Left lung (tissue), 14 donors: ENCODE results near the gene OLFML2B. TPM values are rescaled to one million over a fixed set of nuclear protein-coding genes. Genes with fewer than 3 reads are reported as not detected.

Experiments
- ATAC-seq: fragments of 200-7000 bp; cut with Tn5 transposase; one replicate; pipeline ENCODE4 v1.9.1; 2020; ENCODE audit warnings: moderate library complexity
- DNase-seq, 4 donors: peaks; one replicate each; pipeline ENCODE4 v3.0.0-alpha.2; 2013 to 2020
- H3K27ac ChIP-seq, 2 donors: fragments of 200-600 bp; sonication (generic) in 1 of 2; one replicate each; pipeline versions ENCODE4 v1.5.0 to v1.8.0; 2020 to 2021
- H3K27me3 ChIP-seq, 2 donors: fragments of 200-600 bp; sonication (generic) in 1 of 2; one replicate each; pipeline versions ENCODE4 v1.5.0 to v1.8.0; 2020 to 2021
- H3K36me3 ChIP-seq, 2 donors: fragments of 200-600 bp; sonication (generic) in 1 of 2; one replicate each; pipeline versions ENCODE4 v1.5.0 to v1.8.0; 2020 to 2021
- H3K4me1 ChIP-seq, 2 donors: fragments of 200-600 bp; one replicate each; pipeline ENCODE4 v1.8.0; 2021
- H3K4me3 ChIP-seq, 2 donors: fragments of 200-600 bp; sonication (generic) in 1 of 2; one replicate each; pipeline versions ENCODE4 v1.5.0 to v1.8.0; 2020 to 2021; ENCODE audit warnings: mild to moderate bottlenecking in 1 of 2
- H3K9me3 ChIP-seq, 2 donors: fragments of 200-600 bp; sonication (generic) in 1 of 2; one replicate each; pipeline versions ENCODE4 v1.5.0 to v1.8.0; 2020 to 2021
- intact Hi-C, 2 donors: fragments of 100-400 bp; cut with DNase I; formaldehyde crosslinking; loops; one replicate each; pipeline versions ENCODE4 v1.11.2 to v1.14.2; 2022
- long read RNA-seq, 12 donors: library from polyadenylated mRNA in 2 of 12; unstranded in 2 of 12; transcript quantifications; one replicate each; pipeline ENCODE4 v2.0.0 and lab custom pipeline, GENCODE V29; 2019 to 2026
- polyA plus RNA-seq, 6 donors: library from polyadenylated mRNA; unstranded; fragments of 120-200 nt; gene quantifications; one replicate each; pipeline ENCODE4 v1.2.1, GENCODE V29; 2013; ENCODE audit not compliant: insufficient read length in 6 of 6
- total RNA-seq, 2 donors: library from RNA; stranded (reverse); fragmentation: NEBNext Ultra II Directional; extraction: Animal tissue kit (Norgen Biotek cat#: 25700); gene quantifications; one replicate each; pipeline ENCODE4 v1.2.1, GENCODE V29; 2021
- TF ChIP-seq, protein P1 (sequence below), 2 donors: fragments of 200-600 bp; sonication (generic) in 1 of 2; IDR thresholded peaks; one replicate each; pipeline versions ENCODE4 v1.5.0 to v1.8.0; 2021; ENCODE audit warnings: antibody characterized with exemption in 2 of 2
- donor health status: DM: no; HTN: yes; CAD: no.
- donor health status: DM: no; HTN: no; CAD: no.

The OLFML2B gene
- total RNA-seq (10 to 100 TPM; 36.1 to 46.8 TPM), polyA plus RNA-seq (10 to 100 TPM; 12.7 to 16.6 (median 14.1) TPM)
- long read RNA-seq, donor 1, partial matches to known transcripts = 5 of 7 reads
- long read RNA-seq, donor 1, other reads (novel, unspliced or antisense) = 0 of 7 reads
- long read RNA-seq, donor 2, partial matches to known transcripts = 0 of 2 reads
- long read RNA-seq, donor 2, other reads (novel, unspliced or antisense) = 0 of 2 reads
- long read RNA-seq, donor 3, partial matches to known transcripts = 0 of 5 reads
- long read RNA-seq, donor 3, other reads (novel, unspliced or antisense) = 0 of 5 reads
- long read RNA-seq, donor 4, transcript OLFML2B-201 (8 exons, 3,160 nt) = major isoform, 5 of 11 reads
- long read RNA-seq, donor 4, partial matches to known transcripts = 2 of 11 reads
- long read RNA-seq, donor 4, other reads (novel, unspliced or antisense) = 3 of 11 reads
- long read RNA-seq, donor 5, partial matches to known transcripts = 5 of 7 reads
- long read RNA-seq, donor 5, other reads (novel, unspliced or antisense) = 0 of 7 reads
- long read RNA-seq, donor 6, partial matches to known transcripts = 0 of 1 reads
- long read RNA-seq, donor 6, other reads (novel, unspliced or antisense) = 0 of 1 reads
- long read RNA-seq, donor 7, partial matches to known transcripts = 0 of 1 reads
- long read RNA-seq, donor 7, other reads (novel, unspliced or antisense) = 0 of 1 reads
- long read RNA-seq, donor 8, partial matches to known transcripts = 0 of 4 reads
- long read RNA-seq, donor 8, other reads (novel, unspliced or antisense) = 0 of 4 reads
- long read RNA-seq, donor 9 = 0 reads
- long read RNA-seq, donor 10, partial matches to known transcripts = 2 of 9 reads
- long read RNA-seq, donor 10, other reads (novel, unspliced or antisense) = 3 of 9 reads
- long read RNA-seq, donor 11, partial matches to known transcripts = 0 of 3 reads
- long read RNA-seq, donor 11, other reads (novel, unspliced or antisense) = 0 of 3 reads
- long read RNA-seq, donor 12 = 0 reads

GRCh38 chr1:162023547-162024501 is at the start of gene OLFML2B:
TSS of gene OLFML2B (minus strand) at chr1:162023869. CDS start at chr1:162023430, 439 bp downstream.
- peak; percentile 44 to 94 (median 66) for DNase-seq
- TF ChIP-seq, protein P1, sequence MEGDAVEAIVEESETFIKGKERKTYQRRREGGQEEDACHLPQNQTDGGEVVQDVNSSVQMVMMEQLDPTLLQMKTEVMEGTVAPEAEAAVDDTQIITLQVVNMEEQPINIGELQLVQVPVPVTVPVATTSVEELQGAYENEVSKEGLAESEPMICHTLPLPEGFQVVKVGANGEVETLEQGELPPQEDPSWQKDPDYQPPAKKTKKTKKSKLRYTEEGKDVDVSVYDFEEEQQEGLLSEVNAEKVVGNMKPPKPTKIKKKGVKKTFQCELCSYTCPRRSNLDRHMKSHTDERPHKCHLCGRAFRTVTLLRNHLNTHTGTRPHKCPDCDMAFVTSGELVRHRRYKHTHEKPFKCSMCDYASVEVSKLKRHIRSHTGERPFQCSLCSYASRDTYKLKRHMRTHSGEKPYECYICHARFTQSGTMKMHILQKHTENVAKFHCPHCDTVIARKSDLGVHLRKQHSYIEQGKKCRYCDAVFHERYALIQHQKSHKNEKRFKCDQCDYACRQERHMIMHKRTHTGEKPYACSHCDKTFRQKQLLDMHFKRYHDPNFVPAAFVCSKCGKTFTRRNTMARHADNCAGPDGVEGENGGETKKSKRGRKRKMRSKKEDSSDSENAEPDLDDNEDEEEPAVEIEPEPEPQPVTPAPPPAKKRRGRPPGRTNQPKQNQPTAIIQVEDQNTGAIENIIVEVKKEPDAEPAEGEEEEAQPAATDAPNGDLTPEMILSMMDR (IDR thresholded peaks at IDR 0.05) = no peak
- Histone ChIP-seq H3K36me3 (peaks cover 0 to 7% of the 10 kb centered on the region in 2 donors), H3K4me3 (peak within 1 kb of the TSS; percentile 51 to 60), H3K4me1 (peaks cover 0 to 37% of the 10 kb centered on the region in 2 donors), H3K27me3 (peaks cover 3 to 62% of the 10 kb centered on the region in 2 donors), H3K27ac (peak within 1 kb of the TSS; percentile 66 to 75), H3K9me3 (no peaks in the 10 kb centered on the region)
- intact Hi-C loops = no loop called here
- ATAC-seq = peak; percentile 91

DNA sequence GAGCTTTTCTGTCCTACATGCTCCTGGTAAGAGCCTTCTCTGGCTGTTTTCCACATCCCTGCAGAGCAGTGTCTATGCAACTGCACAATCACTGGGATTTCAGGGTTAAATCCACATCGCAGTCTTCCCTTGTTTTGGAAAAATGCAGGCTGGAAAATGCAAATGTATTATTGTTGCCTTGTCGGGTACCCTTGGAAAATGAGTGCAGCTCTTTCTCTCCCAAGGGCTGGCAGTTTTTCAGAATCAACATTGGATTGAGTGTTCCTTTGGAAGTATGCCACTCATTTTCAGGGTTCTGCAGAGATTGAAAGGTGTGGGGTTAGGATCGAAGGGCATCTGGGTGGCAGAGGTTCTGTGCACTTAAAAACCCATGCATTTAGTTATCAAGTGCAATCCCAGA is 49.1 kb upstream of the OLFML2B start:
- Histone ChIP-seq H3K4me1 (peaks cover 0 to 17% of the 10 kb centered on the region in 2 donors), H3K9me3 (no peaks in the 10 kb centered on the region), H3K4me3 (no peak overlapping the region), H3K27ac (no peak overlapping the region), H3K27me3 (peaks cover 0 to 52% of the 10 kb centered on the region in 2 donors), H3K36me3 (no peaks in the 10 kb centered on the region)
- DNase-seq (no peak), ATAC-seq (no peak)
- TF ChIP-seq, protein P1 (IDR thresholded peaks at IDR 0.05) = no peak
- intact Hi-C loops = no loop called here

DNA sequence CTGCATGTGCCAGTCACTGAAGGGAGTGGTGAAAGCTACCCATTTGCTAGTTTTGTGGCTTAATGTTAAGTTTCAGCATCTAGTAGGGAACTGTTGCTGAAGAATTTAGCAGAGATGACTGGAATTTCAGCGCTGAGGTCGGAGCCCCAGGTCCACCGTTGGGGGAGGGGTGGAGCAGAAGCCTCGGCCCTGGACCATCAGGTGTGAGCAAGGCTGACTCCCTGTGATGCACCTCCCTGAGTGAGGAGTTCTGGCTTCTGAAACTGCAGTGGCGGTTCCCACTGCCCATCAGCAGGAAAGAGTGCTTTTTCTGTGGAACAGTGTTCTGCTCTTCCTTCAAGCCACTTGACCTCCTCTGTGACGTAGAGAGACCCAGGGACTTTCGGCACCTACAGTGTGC is 47.2 kb upstream of the OLFML2B start:
- peaks cover 0 to 59% of the 10 kb centered on the region in 2 donors for H3K27me3 ChIP-seq
- intact Hi-C loops = no loop called here
- no peak for DNase-seq
- peak; percentile 13 for ATAC-seq
- peak overlapping the region; percentile 55 to 61 for H3K4me3 ChIP-seq
- H3K27ac ChIP-seq = no peak overlapping the region
- H3K9me3 ChIP-seq = no peaks in the 10 kb centered on the region
- no peaks in the 10 kb centered on the region for H3K36me3 ChIP-seq
- H3K4me1 ChIP-seq = peaks cover 0 to 17% of the 10 kb centered on the region in 2 donors
- TF ChIP-seq, protein P1 (IDR thresholded peaks at IDR 0.05) = no peak

- Histone ChIP-seq H3K27ac (peak overlapping the region; percentile 39 to 48), H3K27me3 (peaks cover 0 to 65% of the 10 kb centered on the region in 2 donors), H3K4me3 (peak overlapping the region; percentile 55 to 61), H3K4me1 (peaks cover 0 to 17% of the 10 kb centered on the region in 2 donors), H3K9me3 (no peaks in the 10 kb centered on the region), H3K36me3 (no peaks in the 10 kb centered on the region)
- TF ChIP-seq, protein P1 (IDR thresholded peaks at IDR 0.05) = no peak
- peak; percentile 73 for ATAC-seq
- intact Hi-C loops = no loop called here
- peak in 2 of 4 donors; percentile 41 to 51 for DNase-seq
These were observed 46.6 kb upstream of the OLFML2B start for GRCh38 chr1:162070094-162070748.
